Measurements from ENCODE around the gene RET.

RET gene

GRCh38 chr10:43111101-43111500, 34.2 kb downstream of the RET start:
- no peak for DNase-seq

DNA sequence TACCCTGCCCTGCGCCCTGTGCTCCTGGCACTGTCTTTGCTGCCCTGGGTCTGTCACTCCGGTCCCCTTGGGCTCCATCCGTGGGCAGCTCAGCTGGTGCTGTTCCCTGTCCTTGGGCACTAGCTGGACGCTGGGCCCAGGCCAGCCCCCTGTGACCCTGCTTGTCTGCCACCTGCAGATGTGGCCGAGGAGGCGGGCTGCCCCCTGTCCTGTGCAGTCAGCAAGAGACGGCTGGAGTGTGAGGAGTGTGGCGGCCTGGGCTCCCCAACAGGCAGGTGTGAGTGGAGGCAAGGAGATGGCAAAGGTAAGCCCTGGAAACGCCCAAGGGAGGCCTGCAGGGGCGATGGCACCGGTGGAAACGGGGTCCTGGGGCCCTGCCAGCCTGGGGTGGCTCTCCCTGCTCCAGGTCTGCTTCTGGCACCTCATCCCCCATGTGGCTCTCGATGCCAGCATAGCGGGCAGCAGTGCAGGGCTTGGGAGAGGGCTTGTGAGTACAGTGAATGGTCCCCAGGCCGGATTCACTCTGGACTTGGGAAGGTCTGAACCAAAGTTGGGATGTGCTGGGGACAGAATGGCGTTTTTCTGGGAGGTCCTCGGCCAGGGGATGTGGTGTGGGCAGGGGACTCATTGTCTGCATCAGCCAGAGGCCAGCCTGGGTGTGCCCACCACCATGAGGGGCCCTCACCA, 35.2 kb downstream of the RET start:
- no peak for DNase-seq

GRCh38 chr10:43112608-43112961, 35.7 kb downstream of the RET start:
- DNase-seq, result no peak

DNA sequence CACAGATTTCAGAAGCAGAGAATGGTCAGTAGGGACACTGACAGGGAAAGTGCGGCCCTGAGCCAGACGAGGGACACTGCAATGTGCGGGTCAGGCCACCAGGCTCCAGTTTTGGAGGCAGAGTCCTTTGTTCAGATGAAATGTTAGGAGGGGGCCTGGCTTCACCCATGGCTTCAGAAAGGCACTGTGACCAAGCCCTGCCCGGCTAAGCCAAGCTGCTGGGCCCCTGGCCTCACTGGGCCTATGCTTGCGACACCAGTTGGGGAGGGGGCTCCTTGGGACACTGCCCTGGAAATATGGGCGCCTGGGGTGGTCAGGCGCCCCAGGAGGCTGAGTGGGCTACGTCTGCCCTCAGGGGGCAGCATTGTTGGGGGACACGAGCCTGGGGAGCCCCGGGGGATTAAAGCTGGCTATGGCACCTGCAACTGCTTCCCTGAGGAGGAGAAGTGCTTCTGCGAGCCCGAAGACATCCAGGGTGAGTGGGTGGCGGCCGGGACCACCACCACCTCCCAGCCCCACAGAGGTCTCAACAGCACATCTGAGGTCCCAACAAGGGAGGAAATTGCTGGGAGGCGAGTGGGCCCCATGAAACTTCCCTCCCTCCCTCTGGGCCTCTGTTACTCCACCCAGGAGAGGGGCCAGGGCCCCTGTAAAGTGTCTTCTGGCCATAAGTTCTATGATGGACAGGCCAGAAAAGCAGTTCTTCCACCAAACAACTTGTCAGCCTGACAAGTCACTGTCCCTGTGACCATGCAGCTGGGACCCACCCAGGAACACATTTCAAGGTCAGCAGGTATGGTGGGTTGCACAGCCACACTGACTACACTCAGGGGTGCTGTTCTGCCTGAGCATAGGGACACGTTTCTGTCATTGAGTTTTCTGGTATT, 36.6 kb downstream of the RET start:
- DNase-seq, result no peak

GRCh38 chr10:43114088-43114742, 37.3 kb downstream of the RET start:
- no peak for DNase-seq

- no peak for DNase-seq
These were observed 38.1 kb downstream of the RET start for GRCh38 chr10:43114743-43115611.

GRCh38 chr10:43115881-43116595, 39.2 kb downstream of the RET start:
- DNase-seq, result no peak

- no peak for DNase-seq
These were observed 39.7 kb downstream of the RET start for GRCh38 chr10:43116596-43116995.

DNA sequence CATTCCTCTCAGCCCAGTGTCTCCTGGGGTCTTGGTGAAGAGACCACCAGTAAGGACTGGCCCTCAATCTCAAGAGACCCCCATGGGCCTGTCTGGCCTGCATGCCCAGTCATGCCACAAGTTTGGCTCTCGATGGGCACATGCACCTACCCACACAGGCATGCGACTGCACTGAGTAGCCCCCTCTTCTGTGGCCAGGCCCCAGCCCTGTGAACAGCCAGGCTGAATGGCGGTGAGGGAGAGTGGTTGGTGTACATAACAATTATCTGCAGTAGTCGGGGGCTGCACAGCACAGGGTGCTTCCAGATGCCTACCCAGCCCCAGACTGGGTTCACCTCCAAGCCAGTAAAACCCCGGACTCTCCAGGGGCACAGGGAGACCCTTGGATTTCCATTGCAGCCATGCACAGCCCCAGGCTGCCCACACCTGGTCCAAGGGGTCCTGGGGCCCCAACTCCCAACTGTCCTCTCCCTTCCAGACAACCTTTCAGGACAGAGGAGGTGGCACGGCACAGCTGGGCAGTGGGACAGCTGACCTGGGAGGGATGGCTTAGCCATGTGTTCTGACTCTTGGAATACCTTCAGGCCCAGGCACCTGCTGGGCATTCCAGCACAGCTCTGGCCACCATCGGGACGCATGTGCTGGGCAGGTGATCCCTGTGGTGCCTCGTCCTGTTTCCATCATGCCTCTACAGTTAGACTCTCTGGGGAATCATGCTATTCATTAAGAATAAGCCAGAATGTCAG, 40.3 kb downstream of the RET start:
- DNase-seq, result no peak

DNA sequence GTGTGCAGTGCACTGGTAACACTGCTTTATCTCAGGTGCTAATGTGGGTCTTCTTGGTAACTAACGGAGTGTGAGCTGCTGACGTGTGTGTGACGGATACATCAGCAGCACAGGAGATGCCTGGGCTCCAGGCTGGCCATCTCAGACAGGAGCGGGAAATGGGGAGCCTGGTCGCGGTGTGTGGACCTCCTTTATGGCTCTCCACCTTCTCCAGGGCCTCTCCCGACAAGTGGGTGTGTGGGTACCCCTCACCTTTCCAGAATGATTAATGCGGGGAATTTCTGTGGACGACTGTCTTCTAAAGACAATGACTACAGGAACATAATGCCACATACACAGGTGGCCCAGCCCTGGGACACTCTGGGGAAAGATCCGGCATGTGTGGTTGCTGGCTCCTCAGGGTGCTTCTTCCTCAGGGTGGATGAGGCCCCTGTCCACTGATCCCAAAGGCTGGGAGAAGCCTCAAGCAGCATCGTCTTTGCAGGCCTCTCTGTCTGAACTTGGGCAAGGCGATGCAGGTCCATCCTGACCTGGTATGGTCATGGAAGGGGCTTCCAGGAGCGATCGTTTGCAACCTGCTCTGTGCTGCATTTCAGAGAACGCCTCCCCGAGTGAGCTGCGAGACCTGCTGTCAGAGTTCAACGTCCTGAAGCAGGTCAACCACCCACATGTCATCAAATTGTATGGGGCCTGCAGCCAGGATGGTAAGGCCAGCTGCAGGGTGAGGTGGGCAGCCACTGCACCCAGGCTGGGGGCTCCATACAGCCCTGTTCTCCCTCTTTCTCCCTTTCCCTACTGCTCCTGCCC, 41.1 kb downstream of the RET start:
- no peak for DNase-seq

DNA sequence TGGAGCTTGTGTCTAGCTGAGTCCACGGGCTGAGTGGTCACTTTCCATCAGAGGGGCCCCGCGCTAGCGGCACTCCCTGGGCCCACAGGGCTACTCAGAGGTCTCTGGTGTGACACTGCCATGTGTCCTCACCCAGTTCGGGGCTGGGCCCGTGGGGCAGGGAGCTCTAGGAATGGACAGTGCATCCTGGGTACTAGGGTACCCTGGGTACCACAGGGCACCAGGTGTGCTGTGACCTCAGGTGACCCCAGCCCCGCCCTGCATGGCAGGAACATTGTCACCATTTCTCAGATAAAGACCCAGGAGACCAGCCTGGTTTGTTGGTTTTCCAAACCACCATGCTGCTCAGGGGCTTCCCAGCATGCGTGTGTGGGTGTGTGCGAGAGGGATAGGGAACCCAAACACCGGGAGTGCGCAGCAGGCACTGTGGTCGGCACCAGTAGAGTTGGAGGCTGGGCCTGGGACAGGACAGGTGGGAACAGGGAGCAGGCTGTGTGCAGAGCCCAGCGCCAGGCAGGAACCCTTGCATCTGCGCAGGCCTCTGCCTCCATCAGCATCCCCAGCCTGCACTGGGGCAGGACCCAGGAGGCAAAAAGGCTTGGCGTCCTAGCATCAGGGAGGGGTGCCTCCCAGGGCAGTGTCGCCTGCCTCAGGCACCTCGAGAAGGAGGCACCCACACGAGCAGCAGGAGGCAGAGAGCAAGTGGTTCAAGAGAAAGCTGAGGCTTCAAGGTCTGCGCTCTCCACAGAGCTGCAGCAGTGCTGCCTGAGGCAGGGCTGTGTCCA, 42.0 kb downstream of the RET start:
- DNase-seq, result no peak

- DNase-seq, result no peak
These were observed 42.7 kb downstream of the RET start for GRCh38 chr10:43119416-43120115.

DNA sequence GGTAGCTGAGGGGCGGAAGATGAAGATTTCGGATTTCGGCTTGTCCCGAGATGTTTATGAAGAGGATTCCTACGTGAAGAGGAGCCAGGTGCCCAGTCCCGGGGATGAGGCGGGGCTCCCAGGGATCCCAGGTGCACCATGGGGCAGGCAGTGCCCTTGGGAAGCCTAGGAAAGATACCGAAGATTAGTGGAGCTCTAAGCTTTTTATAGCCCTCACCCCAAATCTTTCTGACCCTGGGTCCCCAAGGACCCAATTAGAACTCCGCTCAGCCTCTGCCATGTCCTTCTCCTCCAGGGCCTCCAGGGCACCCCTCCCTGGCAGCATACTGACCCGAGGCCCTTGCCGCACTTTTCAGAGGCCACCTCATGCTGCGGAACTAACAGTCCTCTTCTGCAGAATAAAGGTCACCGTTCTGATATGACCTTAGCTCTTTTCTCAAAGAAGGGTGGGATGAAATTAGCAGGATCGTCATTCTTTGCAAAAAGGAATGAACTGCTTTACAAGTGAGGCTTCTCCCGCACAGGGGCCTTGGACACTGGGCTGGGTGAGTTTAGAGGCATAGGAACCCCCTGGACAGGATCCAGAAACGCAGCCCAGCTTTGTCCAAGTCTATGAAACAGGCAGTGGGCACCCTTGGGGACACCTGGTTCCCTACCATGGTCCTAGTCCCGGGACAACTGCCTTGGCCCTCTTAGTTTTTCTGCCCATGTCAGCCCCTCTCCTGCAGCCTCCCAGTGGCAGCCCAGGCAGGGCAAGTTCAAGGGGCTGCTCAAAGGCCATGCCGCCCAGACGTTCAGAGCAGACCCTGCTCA, 43.5 kb downstream of the RET start:
- no peak for DNase-seq

GRCh38 chr10:43120929-43121314, 44.1 kb downstream of the RET start:
- peak; percentile 71 for DNase-seq

GRCh38 chr10:43121444-43121843, 44.6 kb downstream of the RET start:
- no peak for DNase-seq

- DNase-seq, result no peak
These were observed 45.2 kb downstream of the RET start for GRCh38 chr10:43122096-43122495.

DNA sequence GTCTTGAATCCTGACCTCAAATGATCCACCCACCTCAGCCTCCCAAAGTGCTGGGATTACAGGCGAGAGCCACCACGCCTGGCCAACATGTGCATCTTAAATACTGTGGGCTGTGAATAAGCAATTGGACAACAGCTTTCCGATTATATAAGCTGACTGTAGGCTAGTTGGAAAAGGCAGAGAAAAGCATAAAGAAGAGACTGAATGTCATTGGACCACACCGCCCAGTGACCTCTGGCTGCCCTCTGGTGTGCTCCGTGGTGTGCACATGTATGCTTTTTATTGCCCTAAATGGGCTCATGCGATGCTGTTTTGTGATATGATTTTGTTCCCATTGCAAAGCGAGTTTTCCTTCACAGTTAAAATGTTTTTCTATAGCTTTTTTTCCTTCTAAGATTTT, 46.0 kb downstream of the RET start:
- no peak for DNase-seq

All from stimulated activated CD4-positive, alpha-beta T cell treated with anti-CD3 and anti-CD28 coated beads, Interleukin-15, amount 100 ng/mL, for 24 hours (primary cell).